HUES64 (cell line): Measurements from ENCODE around the gene LYRM7.
"Not testable (repeated sequence)": the region's sequence is repeated elsewhere in the genome, so short reads cannot be mapped to it uniquely, and the experiment has no call there.

ENCODE experiments used
- H3K27ac ChIP-seq: 2 replicates; pipeline ENCODE4 v1.7.0; 2013; ENCODE audit warnings: low read depth, low read length, inconsistent platforms
- H3K27me3 ChIP-seq: 2 replicates; pipeline ENCODE4 v1.6.1; 2013; ENCODE audit warnings: mild to moderate bottlenecking, low read length; ENCODE audit not compliant: insufficient read depth
- H3K36me3 ChIP-seq: 2 replicates; pipeline ENCODE4 v1.6.1; 2013; ENCODE audit warnings: mild to moderate bottlenecking, low read length; ENCODE audit not compliant: insufficient read depth
- H3K4me1 ChIP-seq: 2 replicates; pipeline ENCODE4 v1.6.1; 2013; ENCODE audit warnings: mild to moderate bottlenecking, low read length, moderate library complexity; ENCODE audit not compliant: insufficient read depth
- H3K4me3 ChIP-seq: 2 replicates; pipeline ENCODE4 v1.5.1; 2013; ENCODE audit warnings: mild to moderate bottlenecking, low read length, moderate library complexity
- H3K9ac ChIP-seq: 2 replicates; pipeline ENCODE4 v1.6.1; 2013; ENCODE audit warnings: mild to moderate bottlenecking, low read depth, low read length
- H3K9me3 ChIP-seq: 2 replicates; pipeline ENCODE4 v1.6.1; 2013; ENCODE audit warnings: low read depth, low read length; ENCODE audit not compliant: insufficient read depth
- WGBS: fragments of 150-250, 120-280 bp; methylation state at CpG from one replicate; pipeline ENCODE4 v1.1.7; 2013; ENCODE audit warnings: missing lambda C conversion rate; 5-methylcytosine and 5-hydroxymethylcytosine counted together

The LYRM7 gene

DNA sequence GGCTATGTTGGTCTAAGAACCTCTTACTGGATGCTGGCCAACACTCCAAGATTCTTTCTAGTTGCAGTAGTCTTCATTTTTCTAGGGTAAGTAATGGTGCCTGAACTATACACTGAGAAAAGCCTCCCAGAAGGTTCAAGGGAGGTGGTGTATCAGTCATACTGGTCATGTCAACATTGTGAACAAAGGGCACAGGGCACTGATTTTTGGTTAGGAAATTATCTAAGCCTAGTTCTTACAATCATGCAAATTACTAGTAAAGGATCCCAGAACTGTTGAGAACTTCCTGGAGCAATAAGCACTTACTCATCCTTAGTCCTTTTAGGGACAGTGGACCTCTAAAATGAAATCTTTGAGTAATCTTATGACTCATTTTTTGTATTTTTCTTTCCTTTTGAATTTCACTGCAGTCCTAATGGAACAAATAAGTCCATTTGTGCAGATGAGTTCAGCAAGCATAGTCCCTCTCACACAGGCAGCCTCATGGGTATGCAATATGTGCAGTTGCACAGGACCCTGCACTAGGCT, 72.0 kb downstream of the LYRM7 start:
- Histone ChIP-seq H3K27me3 (no peaks in the 10 kb centered on the region), H3K4me1 (no peaks in the 10 kb centered on the region), H3K9me3 (0 out of 2 replicates have a peak, but pooled peaks cover 8% of the 10 kb centered on the region), H3K27ac (no peak overlapping the region), H3K36me3 (no peaks in the 10 kb centered on the region), H3K4me3 (no peak overlapping the region), H3K9ac (no peak overlapping the region)

DNA sequence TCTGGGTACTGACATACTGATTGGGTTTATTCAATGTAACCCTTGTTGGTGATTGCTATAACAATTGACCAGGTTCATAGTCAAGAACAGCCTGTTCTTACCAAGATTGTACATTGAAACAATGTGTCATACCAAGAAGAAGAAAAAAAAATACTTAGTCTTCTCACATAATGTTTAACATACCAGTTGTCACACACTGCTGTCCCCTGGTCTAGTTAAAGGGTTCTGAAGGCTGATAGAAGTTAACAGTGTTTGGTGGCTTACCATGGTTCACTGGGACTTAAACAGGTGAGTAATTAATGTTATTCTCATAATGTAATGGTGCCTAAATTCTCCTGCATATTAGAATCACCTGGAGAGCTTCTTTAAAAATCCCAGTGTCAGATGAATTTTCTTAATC, 74.6 kb downstream of the LYRM7 start:
- H3K4me3 ChIP-seq: no peak overlapping the region
- no peaks in the 10 kb centered on the region for H3K4me1 ChIP-seq
- H3K9me3 ChIP-seq: 0 out of 2 replicates have a peak, but pooled peaks cover 8% of the 10 kb centered on the region
- H3K36me3 ChIP-seq: no peaks in the 10 kb centered on the region
- H3K9ac ChIP-seq: no peak overlapping the region
- H3K27me3 ChIP-seq: no peaks in the 10 kb centered on the region
- H3K27ac ChIP-seq: no peak overlapping the region

DNA sequence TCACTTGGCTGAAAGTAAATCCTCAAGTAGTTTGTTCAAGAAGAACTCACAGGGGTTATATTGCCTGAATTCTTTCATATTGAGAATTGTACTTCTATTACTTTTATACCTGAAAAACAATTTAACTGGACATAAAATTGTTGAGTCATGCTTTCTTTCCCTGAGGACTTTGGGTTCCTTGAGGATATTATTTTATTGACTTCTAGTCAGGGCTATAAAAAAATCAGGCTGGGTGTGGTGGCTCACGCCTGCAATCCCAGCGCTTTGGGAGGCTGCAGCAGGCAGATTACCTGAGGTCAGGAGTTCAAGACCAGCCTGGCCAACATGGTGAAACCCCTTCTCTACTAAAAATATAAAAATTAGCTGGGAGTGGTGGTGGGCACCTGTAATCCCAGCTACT, 75.2 kb downstream of the LYRM7 start:
- H3K4me1 ChIP-seq: no peaks in the 10 kb centered on the region
- 0 out of 2 replicates have a peak, but pooled peaks cover 8% of the 10 kb centered on the region for H3K9me3 ChIP-seq
- H3K9ac ChIP-seq: no peak overlapping the region
- 100% methylated on average over 2 of the region's 2 CpGs for WGBS
- H3K4me3 ChIP-seq: no peak overlapping the region
- no peaks in the 10 kb centered on the region for H3K36me3 ChIP-seq
- no peak overlapping the region for H3K27ac ChIP-seq
- no peaks in the 10 kb centered on the region for H3K27me3 ChIP-seq

DNA sequence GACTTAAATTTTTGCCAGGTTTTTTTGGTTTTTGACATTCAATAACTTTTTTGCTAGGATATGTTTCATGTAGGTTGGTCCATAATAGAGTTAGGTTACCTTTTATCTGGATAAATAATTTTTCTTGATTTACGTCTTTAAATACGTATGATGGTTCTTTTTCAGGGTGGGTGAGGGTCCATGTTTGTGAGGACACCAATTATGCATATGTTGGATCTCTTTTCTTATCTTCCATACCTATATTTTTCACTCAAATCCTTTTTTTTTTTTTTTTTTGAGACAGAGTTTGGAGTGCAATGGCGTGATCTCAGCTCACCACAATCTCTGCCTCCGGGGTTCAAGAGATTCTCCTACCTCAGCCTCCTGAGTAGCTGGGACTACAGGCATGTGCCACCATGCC, 75.8 kb downstream of the LYRM7 start:
- no peak overlapping the region for H3K27ac ChIP-seq
- H3K4me1 ChIP-seq: no peaks in the 10 kb centered on the region
- 0 out of 2 replicates have a peak, but pooled peaks cover 8% of the 10 kb centered on the region for H3K9me3 ChIP-seq
- no peaks in the 10 kb centered on the region for H3K36me3 ChIP-seq
- no peak overlapping the region for H3K4me3 ChIP-seq
- WGBS: 90% methylated on average over 4 of the region's 4 CpGs
- no peak overlapping the region for H3K9ac ChIP-seq
- no peaks in the 10 kb centered on the region for H3K27me3 ChIP-seq

DNA sequence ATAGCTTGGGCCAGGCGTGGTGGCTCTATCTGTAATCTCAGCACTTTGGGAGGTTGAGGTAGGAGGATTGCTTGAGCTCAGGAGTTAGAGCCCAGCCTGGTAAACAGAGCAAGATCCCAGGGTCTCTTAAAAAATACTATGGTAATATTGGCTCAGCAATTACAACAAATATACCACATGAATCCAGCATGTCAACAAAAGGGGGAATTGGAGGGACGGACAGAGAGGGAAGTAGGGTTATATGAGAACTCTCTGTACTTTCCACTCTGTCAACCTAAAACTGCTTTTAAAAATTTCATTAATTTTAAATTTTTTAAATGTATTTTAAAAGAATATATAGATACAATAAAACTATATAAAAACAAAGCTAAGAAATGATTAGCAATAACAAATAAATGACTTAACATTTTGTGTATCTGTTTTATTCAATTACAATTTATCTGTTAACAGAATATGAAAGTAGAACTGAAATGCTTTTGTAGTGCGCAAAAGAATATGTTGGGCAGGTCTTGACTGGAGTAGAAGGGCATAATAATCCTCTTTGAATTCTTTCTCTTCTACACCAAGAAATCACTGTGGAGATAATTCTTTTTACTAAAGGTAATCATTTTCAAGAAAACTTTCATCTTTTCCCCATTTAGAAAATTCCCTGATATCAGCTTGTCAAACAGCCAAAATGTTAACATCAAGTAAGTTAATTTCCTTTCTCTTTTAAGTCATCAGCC, 80.2 kb downstream of the LYRM7 start:
- 82% methylated on average over 1 of the region's 3 CpGs for WGBS
- no peaks in the 10 kb centered on the region for H3K27me3 ChIP-seq
- H3K27ac ChIP-seq: no peak overlapping the region
- H3K4me3 ChIP-seq: no peak overlapping the region
- H3K9ac ChIP-seq: no peak overlapping the region
- 0 out of 2 replicates have a peak, but pooled peaks cover 6% of the 10 kb centered on the region for H3K9me3 ChIP-seq
- H3K4me1 ChIP-seq: no peaks in the 10 kb centered on the region
- H3K36me3 ChIP-seq: no peaks in the 10 kb centered on the region

DNA sequence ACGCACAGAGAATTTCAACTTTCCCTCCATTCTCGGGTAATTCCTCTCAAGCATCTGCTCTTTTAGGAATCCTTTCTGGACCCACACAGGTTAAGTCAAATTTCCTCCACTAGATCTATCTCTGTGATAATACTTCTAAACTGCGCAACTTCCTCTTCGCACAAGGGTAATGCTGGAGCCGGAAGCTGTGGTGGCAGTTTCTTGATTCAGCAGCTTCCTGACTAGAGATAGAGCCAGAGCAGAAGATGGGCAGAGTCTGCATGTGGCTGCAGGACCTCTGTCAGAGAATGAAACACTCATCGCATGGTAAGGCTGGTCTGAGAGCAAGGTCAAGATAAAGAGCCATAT, 82.1 kb downstream of the LYRM7 start:
- Histone ChIP-seq H3K9ac (no peak overlapping the region), H3K4me1 (no peaks in the 10 kb centered on the region), H3K27me3 (no peaks in the 10 kb centered on the region), H3K27ac (no peak overlapping the region), H3K4me3 (no peak overlapping the region), H3K9me3 (no peaks in the 10 kb centered on the region), H3K36me3 (no peaks in the 10 kb centered on the region)
- WGBS: 87% methylated on average over 6 of the region's 6 CpGs

DNA sequence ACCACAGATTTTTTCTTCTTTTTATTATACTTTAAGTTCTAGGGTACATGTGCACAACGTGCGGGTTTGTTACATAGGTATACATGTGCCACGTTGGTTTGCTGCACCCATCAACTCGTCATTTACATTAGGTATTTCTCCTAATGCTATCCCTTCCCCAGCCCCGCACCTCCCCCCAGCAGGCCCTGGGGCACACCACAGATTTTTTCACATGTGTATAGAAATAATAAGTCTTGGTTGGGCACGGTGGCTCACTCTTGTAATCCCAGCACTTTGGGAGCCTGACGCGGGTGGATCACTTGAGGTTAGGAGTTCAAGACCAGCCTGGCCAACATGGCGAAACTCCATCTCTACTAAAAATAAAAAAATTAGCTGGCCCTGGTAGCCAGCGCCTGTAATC, 83.3 kb downstream of the LYRM7 start:
- 93% methylated on average over 7 of the region's 10 CpGs for WGBS
- H3K9ac ChIP-seq, H3K9me3 ChIP-seq, H3K36me3 ChIP-seq, H3K27ac ChIP-seq, H3K27me3 ChIP-seq, H3K4me3 ChIP-seq, H3K4me1 ChIP-seq: not testable (repeated sequence)

DNA sequence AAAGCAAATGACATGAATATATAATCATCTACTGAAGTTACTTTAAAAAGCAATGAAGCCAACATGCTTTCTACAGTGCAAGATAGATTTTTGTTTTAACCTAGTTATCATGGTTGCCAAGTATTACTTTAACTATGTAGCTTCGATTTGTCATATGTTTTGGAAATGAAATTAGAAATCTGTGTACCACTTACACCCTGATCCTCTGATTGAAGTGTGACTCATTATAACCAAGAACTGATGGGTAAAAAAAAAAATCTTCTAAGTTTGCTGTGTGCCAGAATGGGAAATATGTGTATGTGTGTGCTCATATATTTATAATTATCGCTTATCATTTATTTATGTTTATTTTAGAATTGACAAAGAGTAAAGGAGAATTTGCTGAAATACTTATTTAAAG, 84.0 kb downstream of the LYRM7 start:
- Histone ChIP-seq H3K4me1 (no peaks in the 10 kb centered on the region), H3K36me3 (no peaks in the 10 kb centered on the region), H3K9ac (no peak overlapping the region), H3K9me3 (no peaks in the 10 kb centered on the region), H3K27ac (no peak overlapping the region), H3K4me3 (no peak overlapping the region), H3K27me3 (no peaks in the 10 kb centered on the region)
- WGBS: 100% methylated on average over 1 of the region's 2 CpGs
